Fibroblast of lung (primary cell): ENCODE measurements around the gene UBAP2. TPM values are rescaled to one million over a fixed set of nuclear protein-coding genes. Genes with fewer than 3 reads are reported as not detected.

Experiments used
- DNase-seq, 2 donors: peaks; one replicate each; pipeline versions ENCODE4 v3.0.0 to v3.0.0-alpha.2; 2010; ENCODE audit warnings: low read depth in 2 of 2
- H2AFZ ChIP-seq: 2 replicates; pipeline ENCODE4 v1.5.1; 2012; ENCODE audit warnings: low read length, control low read depth, inconsistent platforms
- H3K27ac ChIP-seq: 2 replicates; pipeline ENCODE4 v1.5.1; 2011; ENCODE audit warnings: low read length, control low read depth; ENCODE audit not compliant: insufficient read depth
- H3K27me3 ChIP-seq: 2 replicates; pipeline ENCODE4 v1.5.1; 2011; ENCODE audit warnings: mild to moderate bottlenecking, low read length; ENCODE audit not compliant: control insufficient read depth, insufficient read depth
- H3K36me3 ChIP-seq: 2 replicates; pipeline ENCODE4 v1.5.1; 2011; ENCODE audit warnings: low read length; ENCODE audit not compliant: control insufficient read depth, insufficient read depth
- H3K4me1 ChIP-seq: 2 replicates; pipeline ENCODE4 v1.5.1; 2011; ENCODE audit warnings: low read length; ENCODE audit not compliant: control insufficient read depth, insufficient read depth; ENCODE audit errors: extremely low read depth
- H3K4me2 ChIP-seq: 2 replicates; pipeline ENCODE4 v1.5.1; 2011; ENCODE audit warnings: low read length, control low read depth; ENCODE audit not compliant: insufficient read depth; ENCODE audit errors: extremely low read depth
- H3K4me3 ChIP-seq, 4 experiments: fragments of 200-600 bp in 1 of 4; sonication (generic) in 1 of 4; replicated peaks in 1 of 4; 2 replicates each; pipeline ENCODE4 v1.5.1; 2011 to 2016; ENCODE audit warnings: low read length in 4 of 4, low read depth in 3 of 4, mild to moderate bottlenecking in 3 of 4, control low read depth in 2 of 4, inconsistent platforms in 1 of 4, mixed read lengths in 1 of 4; ENCODE audit not compliant: insufficient read depth in 1 of 4; ENCODE audit errors: control extremely low read depth in 1 of 4
- H3K79me2 ChIP-seq: 2 replicates; pipeline ENCODE4 v1.5.1; 2012; ENCODE audit warnings: mild to moderate bottlenecking, low read length, inconsistent platforms; ENCODE audit not compliant: control insufficient read depth, insufficient read depth
- H3K9ac ChIP-seq: 2 replicates; pipeline ENCODE4 v1.5.1; 2011; ENCODE audit warnings: mild to moderate bottlenecking, low read length, control low read depth; ENCODE audit not compliant: insufficient read depth
- H3K9me3 ChIP-seq: 2 replicates; pipeline ENCODE4 v1.5.1; 2012; ENCODE audit warnings: low read depth, low read length; ENCODE audit not compliant: control insufficient read depth, insufficient read depth
- H4K20me1 ChIP-seq: 2 replicates; pipeline ENCODE4 v1.5.1; 2011; ENCODE audit warnings: low read length; ENCODE audit not compliant: control insufficient read depth, insufficient read depth; ENCODE audit errors: extremely low read depth
- EZH2 ChIP-seq: IDR thresholded peaks from 2 replicates; pipeline ENCODE4 v1.5.1; 2012; ENCODE audit warnings: low read length, control low read depth, mild to moderate bottlenecking; ENCODE audit errors: missing control alignments
- polyA plus RNA-seq, 2 donors: library from polyadenylated mRNA; depleted of rRNA in 1 of 2; stranded (reverse) in 1 of 2; unstranded in 1 of 2; fragments of >200 nt; gene quantifications; 2 replicates each; pipeline ENCODE4 v1.2.1, GENCODE V29; 2011 to 2012; ENCODE audit warnings: missing spikeins in 1 of 2
- total RNA-seq: library from RNA; depleted of rRNA; stranded (reverse); fragments of >200 nt; gene quantifications from 2 replicates; pipeline ENCODE4 v1.2.1, GENCODE V29; 2014
- TF ChIP-seq, protein P1 (sequence below), 2 donors: IDR thresholded peaks in 1 of 2; conservative IDR thresholded peaks in 1 of 2; 1 replicate in 1 of 2; 2 replicates in 1 of 2; pipeline ENCODE4 v1.5.1; 2011 to 2012; ENCODE audit warnings: low read length in 2 of 2, control low read depth in 1 of 2, inconsistent platforms in 1 of 2, low read depth in 1 of 2, mild to moderate bottlenecking in 1 of 2

Gene UBAP2
- total and polyA plus RNA-seq, 2 donors (not counting 1 experiment from before 2014, with no cell fraction given), result 10.2 to 20.6 TPM

DNA sequence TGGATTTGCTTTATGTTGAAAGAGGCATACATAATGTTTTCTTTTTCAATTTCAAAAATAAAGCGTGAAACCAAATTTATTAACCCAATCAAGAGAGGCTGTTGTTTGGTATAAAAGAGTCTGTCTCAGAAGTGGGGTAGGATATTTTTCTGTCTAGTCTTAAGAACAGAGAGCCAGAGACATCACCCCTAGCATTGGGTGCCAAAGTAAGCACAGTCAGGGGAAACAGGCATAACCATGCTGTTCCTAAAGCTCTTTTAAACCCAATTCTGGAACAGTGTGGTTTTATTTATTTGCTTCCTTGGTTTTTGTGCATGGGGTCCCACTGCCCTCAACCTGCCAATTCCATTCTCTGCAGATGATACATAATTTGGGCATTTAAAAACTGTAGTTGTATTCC, 143.6 kb downstream of the UBAP2 start:
- no peak for DNase-seq
- TF ChIP-seq EZH2, result no peak
- TF ChIP-seq, protein P1, sequence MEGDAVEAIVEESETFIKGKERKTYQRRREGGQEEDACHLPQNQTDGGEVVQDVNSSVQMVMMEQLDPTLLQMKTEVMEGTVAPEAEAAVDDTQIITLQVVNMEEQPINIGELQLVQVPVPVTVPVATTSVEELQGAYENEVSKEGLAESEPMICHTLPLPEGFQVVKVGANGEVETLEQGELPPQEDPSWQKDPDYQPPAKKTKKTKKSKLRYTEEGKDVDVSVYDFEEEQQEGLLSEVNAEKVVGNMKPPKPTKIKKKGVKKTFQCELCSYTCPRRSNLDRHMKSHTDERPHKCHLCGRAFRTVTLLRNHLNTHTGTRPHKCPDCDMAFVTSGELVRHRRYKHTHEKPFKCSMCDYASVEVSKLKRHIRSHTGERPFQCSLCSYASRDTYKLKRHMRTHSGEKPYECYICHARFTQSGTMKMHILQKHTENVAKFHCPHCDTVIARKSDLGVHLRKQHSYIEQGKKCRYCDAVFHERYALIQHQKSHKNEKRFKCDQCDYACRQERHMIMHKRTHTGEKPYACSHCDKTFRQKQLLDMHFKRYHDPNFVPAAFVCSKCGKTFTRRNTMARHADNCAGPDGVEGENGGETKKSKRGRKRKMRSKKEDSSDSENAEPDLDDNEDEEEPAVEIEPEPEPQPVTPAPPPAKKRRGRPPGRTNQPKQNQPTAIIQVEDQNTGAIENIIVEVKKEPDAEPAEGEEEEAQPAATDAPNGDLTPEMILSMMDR (conservative IDR thresholded peaks at IDR 0.05 in 1 of 2, IDR thresholded peaks at IDR 0.05 in 1 of 2; ENCODE audit: low read depth in 1 of 2, low read length in 2 of 2), result no peak
- H4K20me1 ChIP-seq, result no peaks in the 10 kb centered on the region
- no peaks in the 10 kb centered on the region for H3K36me3 ChIP-seq
- no peaks in the 10 kb centered on the region for H3K4me1 ChIP-seq
- H3K27ac ChIP-seq, result no peak overlapping the region
- H3K4me3 ChIP-seq, result no peak overlapping the region
- no peaks in the 10 kb centered on the region for H3K27me3 ChIP-seq
- H3K79me2 ChIP-seq, result peaks cover 38% of the 10 kb centered on the region
- H3K9me3 ChIP-seq, result no peaks in the 10 kb centered on the region
- no peak overlapping the region for H3K9ac ChIP-seq
- no peak overlapping the region for H2AFZ ChIP-seq
- H3K4me2 ChIP-seq, result no peak overlapping the region

DNA sequence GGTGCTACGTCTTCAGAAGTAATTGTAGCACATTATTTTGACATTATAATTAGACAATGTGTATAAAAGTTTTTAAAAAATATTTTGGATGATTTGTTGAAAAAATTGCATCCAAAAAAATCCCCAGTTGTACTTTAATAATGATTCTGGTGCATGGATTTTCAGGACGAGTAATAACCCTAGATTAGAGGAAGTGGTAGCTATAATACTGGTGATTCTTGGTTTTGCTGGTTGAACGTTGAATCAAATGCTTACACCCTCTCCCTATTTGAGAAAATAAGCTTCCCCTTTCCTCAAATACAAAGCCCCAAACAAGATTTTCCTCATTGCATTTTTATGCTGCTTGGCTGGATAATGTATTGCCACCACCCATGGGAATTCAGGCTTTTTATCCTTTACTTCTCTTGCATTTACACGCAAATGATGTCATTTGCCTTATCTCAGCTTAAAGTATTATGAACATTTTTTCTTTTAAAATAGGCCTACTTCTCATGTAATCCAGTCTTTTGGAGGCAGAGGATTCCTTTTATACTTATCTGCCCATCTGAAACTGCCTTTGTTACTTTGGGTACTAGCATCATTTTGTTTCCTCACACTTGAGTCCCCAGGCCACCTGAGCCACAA, 145.4 kb downstream of the UBAP2 start:
- H3K4me3 ChIP-seq, result no peak overlapping the region
- H3K4me2 ChIP-seq, result no peak overlapping the region
- no peaks in the 10 kb centered on the region for H3K27me3 ChIP-seq
- no peaks in the 10 kb centered on the region for H3K9me3 ChIP-seq
- H3K9ac ChIP-seq, result no peak overlapping the region
- no peak overlapping the region for H2AFZ ChIP-seq
- TF ChIP-seq, protein P1 (conservative IDR thresholded peaks at IDR 0.05 in 1 of 2, IDR thresholded peaks at IDR 0.05 in 1 of 2; ENCODE audit: low read depth in 1 of 2, low read length in 2 of 2), result no peak
- TF ChIP-seq EZH2, result no peak
- H3K27ac ChIP-seq, result no peak overlapping the region
- no peaks in the 10 kb centered on the region for H4K20me1 ChIP-seq
- H3K79me2 ChIP-seq, result peaks cover 39% of the 10 kb centered on the region
- no peaks in the 10 kb centered on the region for H3K36me3 ChIP-seq
- no peaks in the 10 kb centered on the region for H3K4me1 ChIP-seq
- DNase-seq, result no peak

DNA sequence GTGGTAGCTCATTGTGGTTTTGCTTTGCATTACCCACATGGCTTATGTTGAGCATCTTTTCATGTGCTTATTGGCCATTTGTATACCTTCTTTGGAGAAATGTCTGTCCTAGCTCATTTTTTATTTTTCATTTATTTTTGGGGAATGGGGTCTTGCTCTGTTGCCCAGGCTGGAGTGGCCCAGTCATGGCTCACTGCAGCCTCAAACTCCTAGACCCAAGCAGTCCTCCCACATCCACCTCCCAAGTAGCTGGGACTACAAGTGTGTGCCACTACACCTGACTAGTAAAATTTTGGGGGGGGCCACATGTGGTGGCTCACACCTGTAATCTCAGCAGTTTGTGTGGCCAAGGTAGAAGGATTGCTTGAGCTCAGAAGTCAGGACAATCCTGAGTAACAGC, 154.4 kb downstream of the UBAP2 start:
- H3K79me2 ChIP-seq, result peaks cover 39% of the 10 kb centered on the region
- TF ChIP-seq EZH2, result no peak
- TF ChIP-seq, protein P1 (conservative IDR thresholded peaks at IDR 0.05 in 1 of 2, IDR thresholded peaks at IDR 0.05 in 1 of 2; ENCODE audit: low read depth in 1 of 2, low read length in 2 of 2), result no peak
- no peak overlapping the region for H3K4me2 ChIP-seq
- no peaks in the 10 kb centered on the region for H3K36me3 ChIP-seq
- H3K4me3 ChIP-seq, result no peak overlapping the region
- no peaks in the 10 kb centered on the region for H3K4me1 ChIP-seq
- no peaks in the 10 kb centered on the region for H3K9me3 ChIP-seq
- no peak overlapping the region for H3K9ac ChIP-seq
- no peaks in the 10 kb centered on the region for H3K27me3 ChIP-seq
- H3K27ac ChIP-seq, result no peak overlapping the region
- no peak for DNase-seq
- H2AFZ ChIP-seq, result no peak overlapping the region
- H4K20me1 ChIP-seq, result no peaks in the 10 kb centered on the region
